HG03432 (cell line): ENCODE measurements around the gene FBXO30.

Experiments used
- ATAC-seq: cut with Tn5 transposase; IDR thresholded peaks from one replicate; pipeline ENCODE4 v1.9.1; 2021; ENCODE audit warnings: mild to moderate bottlenecking, moderate library complexity; ENCODE audit not compliant: unreplicated experiment

FBXO30 gene

GRCh38 chr6:145822456-145822855 is 7.9 kb upstream of the FBXO30 start:
- ATAC-seq: no peak

GRCh38 chr6:145819994-145820393 is 5.4 kb upstream of the FBXO30 start:
- ATAC-seq: no peak

GRCh38 chr6:145818796-145819195 is 4.2 kb upstream of the FBXO30 start:
- ATAC-seq: no peak

- no peak for ATAC-seq
Measured at GRCh38 chr6:145816392-145816791, 1.8 kb upstream of the FBXO30 start.

- ATAC-seq: peak; percentile 8
Measured at GRCh38 chr6:145815309-145816274, 997 bp upstream of the FBXO30 start.

GRCh38 chr6:145814035-145814500 is 527 bp downstream of the FBXO30 start:
- ATAC-seq: peak; percentile 16

GRCh38 chr6:145813285-145814034 is 1.1 kb downstream of the FBXO30 start:
- ATAC-seq: no peak

- ATAC-seq: no peak
Measured at GRCh38 chr6:145811741-145812140, 2.9 kb downstream of the FBXO30 start.

- ATAC-seq: no peak
Measured at GRCh38 chr6:145809785-145810184, 4.8 kb downstream of the FBXO30 start.

GRCh38 chr6:145809211-145809610 is 5.4 kb downstream of the FBXO30 start:
- peak; percentile 78 for ATAC-seq

- no peak for ATAC-seq
Measured at GRCh38 chr6:145808239-145808638, 6.4 kb downstream of the FBXO30 start.

GRCh38 chr6:145802141-145802540 is 12.5 kb downstream of the FBXO30 start:
- ATAC-seq: no peak

- ATAC-seq: no peak
Measured at GRCh38 chr6:145801021-145801420, 13.6 kb downstream of the FBXO30 start.

GRCh38 chr6:145798530-145798929 is 16.1 kb downstream of the FBXO30 start:
- no peak for ATAC-seq

- ATAC-seq: no peak
Measured at GRCh38 chr6:145789443-145789842, 25.2 kb downstream of the FBXO30 start.

GRCh38 chr6:145787688-145788087 is 26.9 kb downstream of the FBXO30 start:
- no peak for ATAC-seq

- peak; percentile 86 for ATAC-seq
Measured at GRCh38 chr6:145784683-145785082, 29.9 kb downstream of the FBXO30 start.

GRCh38 chr6:145783796-145784195 is 30.8 kb downstream of the FBXO30 start:
- ATAC-seq: no peak

- no peak for ATAC-seq
Measured at GRCh38 chr6:145772846-145773245, 41.7 kb downstream of the FBXO30 start.

- no peak for ATAC-seq
Measured at GRCh38 chr6:145765449-145765848, 49.1 kb downstream of the FBXO30 start.

GRCh38 chr6:145763742-145764141 is 50.9 kb downstream of the FBXO30 start:
- no peak for ATAC-seq

GRCh38 chr6:145761584-145761983 is 53.0 kb downstream of the FBXO30 start:
- ATAC-seq: peak; percentile 75
